ENCODE measurements around the gene KPNA6. TPM values are rescaled to one million over a fixed set of nuclear protein-coding genes. Genes with fewer than 3 reads are reported as not detected.
A peak's percentile ranks its signal among the peaks of the same experiment; 100 is the strongest.
"Not testable (repeated sequence)": the region's sequence is repeated elsewhere in the genome, so short reads cannot be mapped to it uniquely, and the experiment has no call there.

KPNA6 gene
- total and polyA plus RNA-seq, 2 experiments from 2014 or later, result 33.8 to 45.7 TPM

DNA sequence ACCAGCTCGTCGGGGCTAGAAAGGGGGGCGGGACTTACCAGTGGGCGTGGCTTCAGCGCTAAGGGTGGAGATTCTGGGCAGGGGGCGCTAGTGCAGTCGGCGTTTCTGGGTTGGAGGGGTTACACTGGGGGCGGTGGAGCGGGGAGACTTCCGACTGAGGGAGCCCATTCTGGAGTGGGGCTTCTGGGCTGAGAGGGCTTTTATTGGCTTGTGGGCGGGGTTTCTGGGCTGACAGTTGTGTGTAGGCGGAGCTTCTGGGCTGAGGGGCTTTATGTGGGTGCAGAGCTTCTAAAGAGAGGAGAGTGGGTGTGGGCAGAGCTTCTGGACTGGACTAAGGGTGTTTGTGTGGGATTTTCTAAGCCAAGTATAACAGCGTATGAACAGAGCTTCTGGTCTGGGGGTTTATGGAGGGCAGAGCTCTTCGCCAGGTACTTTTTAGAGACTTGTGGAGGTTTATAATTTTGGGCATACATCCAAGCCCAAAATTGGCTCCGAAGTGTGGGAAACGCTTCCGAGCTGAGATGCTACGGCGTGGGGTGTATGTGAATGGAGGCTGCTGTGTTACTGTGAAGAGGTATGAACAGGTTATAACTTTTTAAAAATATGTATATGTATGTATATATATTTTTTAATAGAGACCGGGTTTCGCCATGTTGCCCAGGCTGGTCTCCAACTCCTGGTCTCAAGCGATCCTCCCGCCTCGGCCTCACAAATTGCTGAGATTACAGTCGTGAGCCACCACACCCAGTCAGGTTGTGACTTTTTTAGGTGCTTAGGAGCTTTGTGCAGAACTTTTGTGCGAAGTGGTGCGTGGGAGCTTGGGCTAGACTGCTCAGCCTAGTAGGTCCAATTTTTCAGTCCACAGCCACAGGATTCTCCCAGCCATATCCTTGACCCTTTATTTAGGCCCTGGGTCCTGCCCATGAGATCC lies 34.3 kb upstream of the KPNA6 start:
- peak in 1 of 2 donors; percentile 97 for DNase-seq (ENCODE audit: low read depth in 1 of 2, low spot score in 1 of 2)
- Histone ChIP-seq H3K4me3 (peak overlapping the region; percentile 56), H3K4me1 (ENCODE audit: low read depth) (peaks cover 12% of the 10 kb centered on the region), H3K36me3 (peaks cover 24% of the 10 kb centered on the region), H3K27me3 (no peaks in the 10 kb centered on the region), H3K9me3 (ENCODE audit: low read depth) (no peaks in the 10 kb centered on the region), H3K27ac (peak overlapping the region; percentile 74)
- TF ChIP-seq, protein P1, sequence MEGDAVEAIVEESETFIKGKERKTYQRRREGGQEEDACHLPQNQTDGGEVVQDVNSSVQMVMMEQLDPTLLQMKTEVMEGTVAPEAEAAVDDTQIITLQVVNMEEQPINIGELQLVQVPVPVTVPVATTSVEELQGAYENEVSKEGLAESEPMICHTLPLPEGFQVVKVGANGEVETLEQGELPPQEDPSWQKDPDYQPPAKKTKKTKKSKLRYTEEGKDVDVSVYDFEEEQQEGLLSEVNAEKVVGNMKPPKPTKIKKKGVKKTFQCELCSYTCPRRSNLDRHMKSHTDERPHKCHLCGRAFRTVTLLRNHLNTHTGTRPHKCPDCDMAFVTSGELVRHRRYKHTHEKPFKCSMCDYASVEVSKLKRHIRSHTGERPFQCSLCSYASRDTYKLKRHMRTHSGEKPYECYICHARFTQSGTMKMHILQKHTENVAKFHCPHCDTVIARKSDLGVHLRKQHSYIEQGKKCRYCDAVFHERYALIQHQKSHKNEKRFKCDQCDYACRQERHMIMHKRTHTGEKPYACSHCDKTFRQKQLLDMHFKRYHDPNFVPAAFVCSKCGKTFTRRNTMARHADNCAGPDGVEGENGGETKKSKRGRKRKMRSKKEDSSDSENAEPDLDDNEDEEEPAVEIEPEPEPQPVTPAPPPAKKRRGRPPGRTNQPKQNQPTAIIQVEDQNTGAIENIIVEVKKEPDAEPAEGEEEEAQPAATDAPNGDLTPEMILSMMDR (IDR thresholded peaks at IDR 0.05; ENCODE audit: low read depth, low read length), result peak; percentile 30

DNA sequence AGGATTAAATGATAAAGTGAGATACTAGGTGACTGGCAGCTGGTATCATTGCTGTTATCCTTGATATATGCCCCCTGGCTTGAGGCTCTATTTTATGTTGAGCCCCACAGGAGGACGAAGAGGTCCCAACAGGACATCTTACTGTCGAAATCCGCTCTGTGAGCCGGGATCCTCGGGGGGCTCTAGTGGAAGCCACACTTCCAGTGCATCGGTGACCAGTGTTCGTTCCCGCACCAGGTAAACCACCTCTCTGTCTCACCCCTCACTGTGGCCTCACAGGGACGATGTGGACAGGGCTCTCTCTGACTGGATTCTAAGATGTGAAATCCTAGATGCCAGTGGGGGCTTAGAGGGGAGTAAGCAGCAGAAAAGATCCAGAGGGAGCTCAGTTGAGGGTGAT lies 33.0 kb upstream of the KPNA6 start:
- DNase-seq (ENCODE audit: low read depth in 1 of 2, low spot score in 1 of 2), result no peak
- Histone ChIP-seq H3K27me3 (no peaks in the 10 kb centered on the region), H3K4me1 (ENCODE audit: low read depth) (peaks cover 12% of the 10 kb centered on the region), H3K27ac (no peak overlapping the region), H3K4me3 (no peak overlapping the region), H3K9me3 (ENCODE audit: low read depth) (no peaks in the 10 kb centered on the region), H3K36me3 (peaks cover 27% of the 10 kb centered on the region)
- TF ChIP-seq, protein P1 (IDR thresholded peaks at IDR 0.05; ENCODE audit: low read depth, low read length), result no peak

DNA sequence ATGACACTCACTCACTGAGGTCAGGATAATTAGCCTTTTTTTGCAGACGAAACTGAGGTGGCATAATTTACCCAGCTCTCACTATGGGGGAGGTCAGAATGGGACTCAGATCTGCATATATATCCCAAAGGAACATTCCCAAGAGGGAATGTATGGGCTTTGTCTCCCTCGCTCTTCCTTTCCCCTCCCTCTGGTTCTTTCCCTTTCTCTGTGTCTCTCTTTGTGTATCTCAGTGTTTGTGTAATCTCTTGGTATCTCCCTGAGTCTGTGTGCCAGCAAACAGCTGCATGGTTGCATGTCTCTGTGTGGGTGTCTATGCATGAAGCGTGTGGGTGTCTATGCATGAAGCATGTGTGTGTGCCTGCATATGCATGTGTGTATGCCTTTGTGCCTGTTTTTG lies 30.4 kb upstream of the KPNA6 start:
- Histone ChIP-seq H3K4me1 (ENCODE audit: low read depth) (peaks cover 6% of the 10 kb centered on the region), H3K27me3 (no peaks in the 10 kb centered on the region), H3K36me3 (peaks cover 31% of the 10 kb centered on the region), H3K9me3 (ENCODE audit: low read depth) (no peaks in the 10 kb centered on the region), H3K4me3 (no peak overlapping the region), H3K27ac (no peak overlapping the region)
- DNase-seq (ENCODE audit: low read depth in 1 of 2, low spot score in 1 of 2), result no peak
- TF ChIP-seq, protein P1 (IDR thresholded peaks at IDR 0.05; ENCODE audit: low read depth, low read length), result no peak

DNA sequence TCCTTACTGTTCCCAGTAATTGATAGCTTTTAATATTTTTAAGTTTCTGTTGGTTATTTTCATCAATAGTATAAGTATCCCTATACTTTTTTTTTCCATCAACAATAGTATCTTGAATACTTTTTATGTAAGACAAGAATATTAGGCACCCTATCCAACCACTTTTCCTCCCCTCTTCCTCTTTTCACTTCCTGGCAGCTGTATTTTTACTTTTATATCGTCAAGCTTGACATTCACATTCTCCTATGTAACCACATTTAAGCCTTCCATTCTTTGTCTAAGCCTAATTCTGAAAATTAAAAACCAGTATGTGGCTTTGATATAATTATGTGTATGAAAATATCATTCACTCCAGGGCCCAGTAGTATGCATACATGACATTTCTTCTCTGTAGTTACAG lies 25.8 kb upstream of the KPNA6 start:
- Histone ChIP-seq H3K27ac (no peak overlapping the region), H3K36me3 (peaks cover 22% of the 10 kb centered on the region), H3K4me3 (no peak overlapping the region), H3K9me3 (ENCODE audit: low read depth) (no peaks in the 10 kb centered on the region), H3K27me3 (no peaks in the 10 kb centered on the region), H3K4me1 (ENCODE audit: low read depth) (no peaks in the 10 kb centered on the region)
- DNase-seq (ENCODE audit: low read depth in 1 of 2, low spot score in 1 of 2), result no peak
- TF ChIP-seq, protein P1 (IDR thresholded peaks at IDR 0.05; ENCODE audit: low read depth, low read length), result no peak

DNA sequence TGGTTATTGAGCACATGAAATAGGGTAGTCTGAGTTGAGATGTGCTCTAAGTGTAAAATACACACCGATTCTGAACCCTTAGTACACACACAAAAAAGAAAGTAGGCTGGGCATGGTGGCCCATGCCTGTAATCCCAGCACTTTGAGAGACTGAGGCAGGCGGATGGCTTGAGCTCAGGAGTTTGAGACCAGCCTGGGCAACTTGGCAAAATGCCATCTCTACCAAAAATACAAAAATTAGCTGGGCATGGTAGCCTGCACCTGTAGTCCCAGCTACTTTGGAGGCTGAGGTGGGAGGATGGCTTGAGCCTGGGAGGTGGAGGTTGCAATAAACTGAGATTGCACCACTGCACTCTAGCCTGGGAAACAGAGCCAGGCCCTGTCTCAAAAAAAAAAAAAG lies 21.5 kb upstream of the KPNA6 start:
- H3K36me3 ChIP-seq; H3K27me3 ChIP-seq; H3K27ac ChIP-seq; H3K4me3 ChIP-seq; H3K9me3 ChIP-seq (ENCODE audit: low read depth); H3K4me1 ChIP-seq (ENCODE audit: low read depth); DNase-seq (ENCODE audit: low read depth in 1 of 2, low spot score in 1 of 2): not testable (repeated sequence)

DNA sequence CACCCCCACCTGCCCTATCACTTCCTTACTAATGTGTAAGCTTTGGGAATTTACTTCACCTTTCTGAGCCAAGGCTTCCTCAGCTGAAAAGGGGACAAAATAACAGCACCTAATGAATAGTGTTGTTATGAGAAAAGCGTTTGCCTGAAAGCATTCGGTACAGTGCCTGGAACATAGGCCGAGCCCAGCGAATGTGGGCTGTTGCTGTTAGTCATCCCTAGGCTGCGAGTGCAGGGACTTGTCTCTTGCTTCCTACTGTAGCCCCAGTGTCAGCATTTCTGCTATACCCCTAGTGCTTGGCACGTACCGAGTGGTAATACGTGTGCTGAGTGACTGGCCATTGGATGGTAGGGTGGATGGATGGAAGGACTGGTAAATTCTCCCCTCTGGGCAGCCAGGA lies 16.7 kb upstream of the KPNA6 start:
- DNase-seq (ENCODE audit: low read depth in 1 of 2, low spot score in 1 of 2), result no peak
- Histone ChIP-seq H3K36me3 (peaks cover 28% of the 10 kb centered on the region), H3K9me3 (ENCODE audit: low read depth) (no peaks in the 10 kb centered on the region), H3K4me3 (no peak overlapping the region), H3K27me3 (no peaks in the 10 kb centered on the region), H3K27ac (no peak overlapping the region), H3K4me1 (ENCODE audit: low read depth) (no peaks in the 10 kb centered on the region)
- TF ChIP-seq, protein P1 (IDR thresholded peaks at IDR 0.05; ENCODE audit: low read depth, low read length), result no peak

Data from cardiac muscle cell (in vitro differentiated cells and primary cell).